Neuron (in vitro differentiated cells): ENCODE results near the gene PROP1.
"Not testable (repeated sequence)": the region's sequence is repeated elsewhere in the genome, so short reads cannot be mapped to it uniquely, and the experiment has no call there.

Experiments
- H2AFZ ChIP-seq: one replicate; pipeline ENCODE4 v1.6.1; 2013; ENCODE audit warnings: low read depth, mild to moderate bottlenecking, inconsistent platforms, low read length, moderate library complexity
- H3K27me3 ChIP-seq: one replicate; pipeline ENCODE4 v1.6.1; 2013; ENCODE audit warnings: low read length; ENCODE audit not compliant: insufficient read depth
- H3K36me3 ChIP-seq: one replicate; pipeline ENCODE4 v1.6.1; 2013; ENCODE audit warnings: low read length; ENCODE audit not compliant: insufficient read depth
- H3K4me1 ChIP-seq: one replicate; pipeline ENCODE4 v1.6.1; 2013; ENCODE audit warnings: low read length; ENCODE audit not compliant: insufficient read depth
- H3K4me3 ChIP-seq: 2 replicates; pipeline ENCODE4 v1.5.1; 2013; ENCODE audit warnings: mild to moderate bottlenecking, low read length, moderate library complexity
- H3K9me3 ChIP-seq: one replicate; pipeline ENCODE4 v1.6.1; 2013; ENCODE audit warnings: low read length

PROP1 gene

GRCh38 chr5:177995691-177996595 is at the start of gene PROP1:
PROP1 (minus strand) TSS chr5:177996242; CDS start chr5:177995933, 309 bp downstream.
- no peak within 1 kb of the TSS for H3K4me3 ChIP-seq
- no peak within 1 kb of the TSS for H2AFZ ChIP-seq
- peaks cover 18% of the 10 kb centered on the region for H3K27me3 ChIP-seq
- H3K4me1 ChIP-seq = no peaks in the 10 kb centered on the region
- no peaks in the 10 kb centered on the region for H3K9me3 ChIP-seq
- H3K36me3 ChIP-seq = no peaks in the 10 kb centered on the region

GRCh38 chr5:178019379-178020030 is 23.5 kb upstream of the PROP1 start:
- H3K27me3 ChIP-seq, H3K36me3 ChIP-seq, H3K4me1 ChIP-seq, H3K9me3 ChIP-seq, H2AFZ ChIP-seq, H3K4me3 ChIP-seq: not testable (repeated sequence)

- not testable (repeated sequence) for H3K9me3 ChIP-seq, H2AFZ ChIP-seq, H3K36me3 ChIP-seq, H3K27me3 ChIP-seq, H3K4me1 ChIP-seq, H3K4me3 ChIP-seq
Observed at GRCh38 chr5:178012758-178013157, 16.7 kb upstream of the PROP1 start.

- H3K36me3 ChIP-seq, H3K4me3 ChIP-seq, H2AFZ ChIP-seq, H3K27me3 ChIP-seq, H3K4me1 ChIP-seq, H3K9me3 ChIP-seq: not testable (repeated sequence)
Observed at GRCh38 chr5:178011816-178012554, 15.9 kb upstream of the PROP1 start.

DNA sequence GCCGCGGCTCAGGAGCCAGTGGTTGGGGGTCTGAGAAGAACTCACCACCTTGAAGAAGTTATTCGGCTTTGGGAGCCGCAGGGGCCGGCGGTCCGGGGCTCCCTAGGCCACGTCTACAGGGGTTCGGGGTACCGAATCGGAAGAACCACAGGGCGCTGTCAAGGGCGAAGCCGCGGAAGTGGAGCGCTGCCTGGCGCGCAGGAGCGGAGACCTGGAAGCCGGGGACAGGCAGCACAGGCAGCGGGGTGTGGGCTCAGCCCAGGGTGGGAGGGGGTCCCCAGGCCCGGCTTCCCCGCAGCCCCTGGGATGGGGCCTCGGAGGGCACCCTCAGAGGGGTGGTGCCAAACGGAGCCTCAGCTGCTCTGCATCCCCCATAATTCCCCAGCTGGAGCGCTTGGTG is 11.2 kb upstream of the PROP1 start:
- not testable (repeated sequence) for H3K9me3 ChIP-seq, H3K36me3 ChIP-seq, H3K27me3 ChIP-seq, H3K4me3 ChIP-seq, H3K4me1 ChIP-seq, H2AFZ ChIP-seq

GRCh38 chr5:178006536-178007231 is 10.6 kb upstream of the PROP1 start:
- H3K27me3 ChIP-seq, H2AFZ ChIP-seq, H3K4me1 ChIP-seq, H3K4me3 ChIP-seq, H3K36me3 ChIP-seq, H3K9me3 ChIP-seq: not testable (repeated sequence)

GRCh38 chr5:178006181-178006535 is 10.1 kb upstream of the PROP1 start:
- not testable (repeated sequence) for H2AFZ ChIP-seq, H3K4me3 ChIP-seq, H3K4me1 ChIP-seq, H3K9me3 ChIP-seq, H3K27me3 ChIP-seq, H3K36me3 ChIP-seq

GRCh38 chr5:177997846-177998245 is 1.8 kb upstream of the PROP1 start:
- H3K9me3 ChIP-seq = no peaks in the 10 kb centered on the region
- no peak overlapping the region for H3K4me3 ChIP-seq
- H3K27me3 ChIP-seq = peaks cover 18% of the 10 kb centered on the region
- H3K4me1 ChIP-seq = no peaks in the 10 kb centered on the region
- no peak overlapping the region for H2AFZ ChIP-seq
- no peaks in the 10 kb centered on the region for H3K36me3 ChIP-seq

GRCh38 chr5:177997319-177997670 is 1.3 kb upstream of the PROP1 start:
- Histone ChIP-seq H3K4me1 (no peaks in the 10 kb centered on the region), H3K27me3 (peaks cover 18% of the 10 kb centered on the region), H3K9me3 (no peaks in the 10 kb centered on the region), H3K36me3 (no peaks in the 10 kb centered on the region), H3K4me3 (no peak overlapping the region), H2AFZ (no peak overlapping the region)

DNA sequence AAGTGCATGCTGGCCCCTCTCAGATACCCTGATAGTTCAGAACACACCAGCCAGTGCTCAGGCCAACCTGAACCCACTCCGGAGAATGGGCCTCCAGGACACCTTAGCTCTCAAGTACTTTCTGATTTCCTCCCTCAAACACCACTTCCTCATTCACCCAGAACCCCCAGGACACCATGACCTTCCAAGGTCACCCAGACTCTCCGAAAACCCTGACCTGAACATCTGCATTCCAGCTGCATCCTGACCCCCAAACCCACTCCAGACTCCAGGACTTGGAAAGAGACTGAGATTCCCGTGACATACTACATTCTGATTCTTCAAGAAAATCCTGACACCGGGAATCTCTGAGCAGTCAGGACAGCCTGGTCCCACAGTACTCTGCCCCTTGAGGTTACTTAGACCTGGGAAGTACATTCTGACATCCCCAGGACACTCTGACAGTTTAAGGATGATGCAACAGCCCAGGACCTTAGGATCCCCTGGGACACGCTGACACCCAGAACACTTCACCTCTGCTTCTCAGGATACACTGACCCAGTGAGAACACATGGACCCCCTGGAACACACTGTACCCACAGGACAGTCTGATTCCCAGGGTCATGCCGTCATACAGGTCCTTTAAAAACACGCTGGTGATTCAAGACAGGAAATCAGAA is 747 bp upstream of the PROP1 start:
- Histone ChIP-seq H2AFZ (no peak overlapping the region), H3K9me3 (no peaks in the 10 kb centered on the region), H3K36me3 (no peaks in the 10 kb centered on the region), H3K4me1 (no peaks in the 10 kb centered on the region), H3K27me3 (peaks cover 18% of the 10 kb centered on the region), H3K4me3 (no peak overlapping the region)

DNA sequence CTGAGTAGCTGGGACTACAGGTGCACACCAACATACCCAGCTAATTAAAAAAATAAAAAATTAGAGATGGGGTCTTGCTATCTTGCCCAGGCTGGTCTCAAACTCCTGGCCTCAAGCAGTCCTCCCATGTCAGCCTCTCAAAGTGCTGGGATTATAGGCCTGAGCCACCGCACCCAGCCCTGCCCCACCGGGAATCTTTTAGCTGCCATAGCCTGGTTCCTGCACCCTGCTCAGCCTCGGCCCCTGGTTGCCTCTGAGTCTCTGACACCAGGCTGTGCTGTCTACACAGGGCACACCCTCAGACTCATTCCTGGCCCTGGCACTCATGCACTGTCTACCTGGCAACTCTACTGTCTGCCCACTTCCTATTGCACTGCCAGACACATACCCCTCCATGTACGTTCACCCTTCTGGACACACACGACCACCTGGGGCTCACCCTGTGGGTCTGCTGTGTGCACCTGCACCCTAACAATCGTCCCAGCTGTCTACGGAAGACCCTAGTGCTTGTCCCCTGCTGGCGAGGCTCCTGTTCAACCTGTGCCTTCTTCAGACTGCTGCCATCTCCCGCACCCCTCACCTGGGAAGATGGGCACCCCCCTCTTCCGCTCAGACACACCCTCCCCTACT is 1.4 kb downstream of the PROP1 start:
- Histone ChIP-seq H3K9me3 (no peaks in the 10 kb centered on the region), H2AFZ (no peak overlapping the region), H3K4me1 (no peaks in the 10 kb centered on the region), H3K36me3 (no peaks in the 10 kb centered on the region), H3K4me3 (no peak overlapping the region), H3K27me3 (peaks cover 18% of the 10 kb centered on the region)

GRCh38 chr5:177994063-177994462 is 2.0 kb downstream of the PROP1 start:
- Histone ChIP-seq H2AFZ (no peak overlapping the region), H3K4me3 (no peak overlapping the region), H3K9me3 (no peaks in the 10 kb centered on the region), H3K4me1 (no peaks in the 10 kb centered on the region), H3K36me3 (no peaks in the 10 kb centered on the region), H3K27me3 (peaks cover 18% of the 10 kb centered on the region)
